HG03060 (cell line): ENCODE measurements around the gene BCKDHB.

ENCODE experiments used
- ATAC-seq: cut with Tn5 transposase; IDR thresholded peaks from one replicate; pipeline ENCODE4 v1.9.1; 2021; ENCODE audit warnings: low read depth, moderate number of reproducible peaks; ENCODE audit not compliant: unreplicated experiment

The BCKDHB gene

GRCh38 chr6:80357674-80358073 lies 251.2 kb downstream of the BCKDHB start:
- ATAC-seq = no peak

GRCh38 chr6:80363501-80364122 lies 257.1 kb downstream of the BCKDHB start:
- ATAC-seq = no peak

DNA sequence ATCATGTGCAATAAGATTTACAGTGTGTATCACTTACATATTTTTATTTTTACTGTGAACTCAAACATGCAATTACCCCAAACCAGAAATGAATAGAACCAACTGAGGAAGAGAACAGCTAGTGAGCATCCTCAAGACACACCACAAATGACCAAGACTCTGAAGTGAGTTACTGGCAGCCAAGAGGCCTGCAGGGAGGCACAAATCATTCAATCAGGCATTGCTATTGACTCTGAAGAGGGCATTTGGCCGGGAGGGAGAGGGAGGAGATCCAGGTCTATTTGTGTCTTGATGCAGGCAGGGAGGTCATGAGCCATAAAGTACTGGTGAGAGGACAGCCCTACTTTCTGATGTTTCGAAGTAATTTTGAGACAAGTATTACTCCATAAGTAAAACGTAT lies 257.7 kb downstream of the BCKDHB start:
- ATAC-seq = no peak

- ATAC-seq = no peak
Measured at GRCh38 chr6:80366051-80366450, 259.6 kb downstream of the BCKDHB start.

DNA sequence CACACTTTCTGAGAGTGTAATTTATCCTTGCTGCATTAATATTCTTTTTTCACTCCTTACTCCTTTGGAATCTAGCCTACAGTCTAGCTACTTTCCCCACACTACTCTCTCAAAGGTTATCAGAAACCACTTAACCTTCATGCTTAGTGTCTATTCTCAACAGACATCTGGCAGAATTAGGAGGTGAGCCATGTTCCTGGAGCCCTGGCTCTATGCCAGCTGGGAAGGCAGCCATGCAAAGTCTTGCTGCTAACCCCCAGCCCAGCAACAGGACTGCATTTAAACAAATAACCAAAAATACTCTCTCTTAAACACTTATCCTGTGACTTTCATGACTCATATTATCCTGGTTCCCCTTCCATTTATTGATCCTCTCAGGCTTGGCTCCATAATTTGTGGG lies 260.2 kb downstream of the BCKDHB start:
- ATAC-seq = no peak

DNA sequence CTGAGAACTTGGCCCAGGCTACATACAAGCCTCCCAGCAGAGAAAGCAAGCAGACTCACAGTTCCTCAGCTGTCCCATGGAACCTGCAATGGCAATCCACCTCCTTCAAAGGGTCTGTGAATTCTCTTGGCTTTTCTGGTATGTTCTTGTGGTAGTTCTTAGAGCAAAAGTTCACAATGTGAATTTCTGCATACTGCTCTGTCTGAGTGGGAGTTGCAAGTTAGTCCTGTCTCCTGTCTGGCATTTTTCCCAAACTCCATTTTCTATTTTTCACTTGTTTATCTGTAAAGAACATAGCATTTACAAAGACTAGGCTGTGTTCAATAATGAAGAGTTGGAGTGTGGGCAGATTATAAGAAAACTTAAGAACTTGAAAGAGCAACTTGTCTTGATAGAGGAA lies 269.9 kb downstream of the BCKDHB start:
- ATAC-seq = no peak

- ATAC-seq = no peak
Measured at GRCh38 chr6:80380566-80380965, 274.1 kb downstream of the BCKDHB start.

GRCh38 chr6:80382811-80383210 lies 276.3 kb downstream of the BCKDHB start:
- no peak for ATAC-seq

DNA sequence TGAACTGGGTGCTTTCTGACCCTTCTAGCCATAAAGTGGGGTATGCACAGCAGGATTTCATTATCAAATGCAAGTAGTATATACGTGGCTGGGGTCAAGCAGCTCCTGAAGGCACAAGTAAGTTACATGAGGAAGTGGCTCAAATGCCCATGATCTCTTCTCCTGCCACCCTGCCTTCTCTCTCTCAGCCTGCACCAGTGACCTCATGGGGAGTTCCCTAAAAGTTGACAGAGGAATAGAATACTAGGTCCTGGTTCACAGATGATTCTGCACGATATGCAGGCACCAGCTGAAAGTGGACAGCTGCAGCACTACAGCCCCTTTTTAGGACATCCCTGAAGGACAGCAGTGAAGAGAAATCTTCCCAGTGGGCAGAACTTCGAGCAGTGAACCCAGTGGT lies 282.0 kb downstream of the BCKDHB start:
- ATAC-seq = no peak
